NCI-H1930 (cell line): ENCODE results near the gene CFAP77.

Experiments used
- DNase-seq, 2 experiments: peaks; one replicate each; lab custom pipeline; 2025; lab: John Stamatoyannopoulos, UW

CFAP77 gene

GRCh38 chr9:132489536-132489935 is 79.5 kb downstream of the CFAP77 start:
- no peak for DNase-seq

- DNase-seq, result no peak
These were observed 84.8 kb downstream of the CFAP77 start for GRCh38 chr9:132494857-132495256.

GRCh38 chr9:132497731-132498130 is 87.7 kb downstream of the CFAP77 start:
- DNase-seq, result no peak

- no peak for DNase-seq
These were observed 88.7 kb downstream of the CFAP77 start for GRCh38 chr9:132498531-132499210.

- no peak for DNase-seq
These were observed 89.2 kb downstream of the CFAP77 start for GRCh38 chr9:132499251-132499650.

GRCh38 chr9:132500193-132500592 is 90.2 kb downstream of the CFAP77 start:
- no peak for DNase-seq

- no peak for DNase-seq
These were observed 92.5 kb downstream of the CFAP77 start for GRCh38 chr9:132502480-132502879.

GRCh38 chr9:132503116-132503515 is 93.1 kb downstream of the CFAP77 start:
- no peak for DNase-seq

GRCh38 chr9:132504488-132504887 is 94.5 kb downstream of the CFAP77 start:
- no peak for DNase-seq

- no peak for DNase-seq
These were observed 96.1 kb downstream of the CFAP77 start for GRCh38 chr9:132505991-132506655.

GRCh38 chr9:132506977-132507669 is 97.1 kb downstream of the CFAP77 start:
- no peak for DNase-seq

GRCh38 chr9:132507670-132508469 is 97.9 kb downstream of the CFAP77 start:
- peak; percentile 27 to 57 for DNase-seq

GRCh38 chr9:132509928-132510874 is 100.2 kb downstream of the CFAP77 start:
- DNase-seq, result no peak

- DNase-seq, result no peak
These were observed 101.4 kb downstream of the CFAP77 start for GRCh38 chr9:132511191-132511999.

GRCh38 chr9:132513416-132513815 is 103.4 kb downstream of the CFAP77 start:
- DNase-seq, result no peak

- no peak for DNase-seq
These were observed 104.2 kb downstream of the CFAP77 start for GRCh38 chr9:132514011-132514744.

- no peak for DNase-seq
These were observed 104.8 kb downstream of the CFAP77 start for GRCh38 chr9:132514821-132515220.

- DNase-seq, result no peak
These were observed 106.3 kb downstream of the CFAP77 start for GRCh38 chr9:132516301-132516700.

- DNase-seq, result no peak
These were observed 106.9 kb downstream of the CFAP77 start for GRCh38 chr9:132516911-132517310.
